ENCODE measurements around the gene LIMK2.

The LIMK2 gene

DNA sequence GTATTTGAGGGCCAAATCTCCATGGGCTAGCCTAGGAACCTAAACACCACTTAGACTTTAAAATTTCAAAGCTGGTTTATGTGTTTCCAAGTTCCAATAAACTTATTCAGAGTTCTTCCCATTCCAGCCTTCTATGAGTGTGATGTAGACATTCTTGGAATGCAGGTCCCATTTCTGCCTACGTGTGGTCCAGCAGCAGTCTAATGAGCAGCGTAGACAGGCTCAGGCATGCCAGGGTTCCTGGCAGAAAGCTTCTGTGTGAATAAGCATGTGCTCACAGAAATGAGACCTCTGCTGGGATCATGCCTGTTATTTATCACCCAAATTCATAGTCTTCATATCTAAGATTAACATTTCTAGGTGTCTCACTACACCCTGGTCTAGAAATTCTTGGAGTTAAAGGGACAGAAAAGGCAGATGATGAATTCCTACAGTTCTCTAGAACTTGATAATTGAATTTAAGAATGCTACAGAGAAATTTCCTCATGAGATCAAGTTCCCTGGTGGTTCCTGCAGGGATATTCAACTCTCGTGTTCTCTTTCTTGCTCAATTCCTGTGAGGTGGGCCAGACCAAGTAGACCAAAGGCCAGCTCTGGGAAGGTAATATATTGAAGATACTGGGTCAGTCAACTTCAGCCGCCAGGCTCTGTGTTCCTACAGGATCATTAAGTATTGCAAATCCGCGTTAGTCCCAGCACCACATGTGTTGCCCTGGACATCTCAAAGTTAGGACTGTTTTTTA lies 34.5 kb upstream of the LIMK2 start:
- H3K4me3 ChIP-seq (ENCODE audit: severe bottlenecking) = no peak overlapping the region
- DNase-seq (ENCODE audit: low spot score) (peak; percentile 93), ATAC-seq (ENCODE audit: low read depth) (peak; percentile 77)
- H3K36me3 ChIP-seq (ENCODE audit: low read depth) = peaks cover 24% of the 10 kb centered on the region
- H3K27me3 ChIP-seq (ENCODE audit: insufficient read depth, poor library complexity, severe bottlenecking) = no peaks in the 10 kb centered on the region
- H3K27ac ChIP-seq (ENCODE audit: poor library complexity, severe bottlenecking) = peak overlapping the region; percentile 97
- no peaks in the 10 kb centered on the region for H3K9me3 ChIP-seq (ENCODE audit: severe bottlenecking)
- TF ChIP-seq, protein P1, sequence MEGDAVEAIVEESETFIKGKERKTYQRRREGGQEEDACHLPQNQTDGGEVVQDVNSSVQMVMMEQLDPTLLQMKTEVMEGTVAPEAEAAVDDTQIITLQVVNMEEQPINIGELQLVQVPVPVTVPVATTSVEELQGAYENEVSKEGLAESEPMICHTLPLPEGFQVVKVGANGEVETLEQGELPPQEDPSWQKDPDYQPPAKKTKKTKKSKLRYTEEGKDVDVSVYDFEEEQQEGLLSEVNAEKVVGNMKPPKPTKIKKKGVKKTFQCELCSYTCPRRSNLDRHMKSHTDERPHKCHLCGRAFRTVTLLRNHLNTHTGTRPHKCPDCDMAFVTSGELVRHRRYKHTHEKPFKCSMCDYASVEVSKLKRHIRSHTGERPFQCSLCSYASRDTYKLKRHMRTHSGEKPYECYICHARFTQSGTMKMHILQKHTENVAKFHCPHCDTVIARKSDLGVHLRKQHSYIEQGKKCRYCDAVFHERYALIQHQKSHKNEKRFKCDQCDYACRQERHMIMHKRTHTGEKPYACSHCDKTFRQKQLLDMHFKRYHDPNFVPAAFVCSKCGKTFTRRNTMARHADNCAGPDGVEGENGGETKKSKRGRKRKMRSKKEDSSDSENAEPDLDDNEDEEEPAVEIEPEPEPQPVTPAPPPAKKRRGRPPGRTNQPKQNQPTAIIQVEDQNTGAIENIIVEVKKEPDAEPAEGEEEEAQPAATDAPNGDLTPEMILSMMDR (IDR thresholded peaks at IDR 0.05; ENCODE audit: poor library complexity, severe bottlenecking) = no peak
- peaks cover 55% of the 10 kb centered on the region for H3K4me1 ChIP-seq (ENCODE audit: insufficient read depth, poor library complexity, severe bottlenecking)

DNA sequence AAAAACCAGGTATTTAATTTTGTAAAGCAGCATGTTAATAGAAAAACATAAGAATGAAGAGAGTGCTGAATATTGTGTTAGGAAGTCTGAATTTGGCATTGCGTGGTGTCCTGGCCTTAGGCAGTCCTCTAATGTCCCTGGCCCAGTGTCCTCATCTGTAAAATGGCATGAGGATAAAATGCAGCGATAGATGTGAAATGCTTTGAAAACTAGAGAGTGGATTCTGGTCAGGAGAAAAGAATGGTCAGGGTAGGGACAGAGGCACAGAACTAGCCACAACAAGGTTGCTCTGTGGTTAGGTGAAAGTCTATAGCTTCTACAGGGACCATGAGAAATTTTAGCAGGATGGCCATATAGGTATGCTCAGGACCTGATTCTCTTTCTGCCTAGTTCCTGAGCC lies 33.2 kb upstream of the LIMK2 start:
- TF ChIP-seq, protein P1 (IDR thresholded peaks at IDR 0.05; ENCODE audit: poor library complexity, severe bottlenecking) = no peak
- Histone ChIP-seq H3K4me3 (ENCODE audit: severe bottlenecking) (no peak overlapping the region), H3K4me1 (ENCODE audit: insufficient read depth, poor library complexity, severe bottlenecking) (peaks cover 43% of the 10 kb centered on the region), H3K27ac (ENCODE audit: poor library complexity, severe bottlenecking) (peak overlapping the region; percentile 97), H3K9me3 (ENCODE audit: severe bottlenecking) (no peaks in the 10 kb centered on the region), H3K27me3 (ENCODE audit: insufficient read depth, poor library complexity, severe bottlenecking) (no peaks in the 10 kb centered on the region), H3K36me3 (ENCODE audit: low read depth) (peaks cover 29% of the 10 kb centered on the region)
- DNase-seq (ENCODE audit: low spot score) (no peak), ATAC-seq (ENCODE audit: low read depth) (no peak)

DNA sequence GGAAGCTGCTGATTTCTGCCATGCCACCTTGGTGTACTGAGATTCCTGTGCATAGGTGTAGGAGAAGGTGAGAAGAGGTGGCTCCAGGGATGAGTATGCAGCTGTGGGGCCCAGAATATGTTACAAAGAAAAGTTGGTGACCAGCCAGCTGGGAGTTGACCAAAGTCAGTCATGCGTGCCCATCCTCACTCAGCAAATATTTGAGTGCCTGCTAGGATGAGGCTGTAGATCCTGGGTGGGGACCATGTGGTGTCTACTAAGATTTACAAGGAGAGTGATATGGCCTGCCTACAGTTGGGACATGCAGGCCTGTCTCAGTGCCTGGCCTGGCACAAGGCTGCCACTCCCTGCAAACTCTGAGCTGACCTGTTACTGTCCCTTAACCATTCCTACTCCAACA lies 32.8 kb upstream of the LIMK2 start:
- DNase-seq (ENCODE audit: low spot score) (peak; percentile 83), ATAC-seq (ENCODE audit: low read depth) (peak; percentile 82)
- Histone ChIP-seq H3K27ac (ENCODE audit: poor library complexity, severe bottlenecking) (peak overlapping the region; percentile 97), H3K36me3 (ENCODE audit: low read depth) (peaks cover 29% of the 10 kb centered on the region), H3K4me3 (ENCODE audit: severe bottlenecking) (no peak overlapping the region), H3K4me1 (ENCODE audit: insufficient read depth, poor library complexity, severe bottlenecking) (peaks cover 38% of the 10 kb centered on the region), H3K27me3 (ENCODE audit: insufficient read depth, poor library complexity, severe bottlenecking) (no peaks in the 10 kb centered on the region), H3K9me3 (ENCODE audit: severe bottlenecking) (no peaks in the 10 kb centered on the region)
- TF ChIP-seq, protein P1 (IDR thresholded peaks at IDR 0.05; ENCODE audit: poor library complexity, severe bottlenecking) = no peak

DNA sequence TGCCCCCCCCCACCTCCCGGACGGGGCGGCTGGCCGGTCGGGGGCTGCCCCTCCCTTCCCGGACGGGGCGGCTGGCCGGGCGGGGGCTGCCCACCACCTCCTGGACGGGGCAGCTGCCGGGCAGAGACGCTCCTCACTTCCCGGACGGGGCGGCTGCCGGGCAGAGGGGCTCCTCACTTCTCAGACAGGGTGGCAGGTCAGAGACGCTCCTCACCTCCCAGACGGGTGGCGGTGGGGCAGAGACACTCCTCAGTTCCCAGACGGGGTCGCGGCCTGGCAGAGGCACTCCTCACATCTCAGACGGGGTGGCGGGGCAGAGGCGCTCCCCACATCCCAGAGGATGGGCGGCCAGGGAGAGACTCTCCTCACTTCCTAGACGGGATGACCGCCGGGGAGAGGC lies 28.1 kb upstream of the LIMK2 start:
- TF ChIP-seq, protein P1 (IDR thresholded peaks at IDR 0.05; ENCODE audit: poor library complexity, severe bottlenecking) = no peak
- Histone ChIP-seq H3K27ac (ENCODE audit: poor library complexity, severe bottlenecking) (no peak overlapping the region), H3K9me3 (ENCODE audit: severe bottlenecking) (no peaks in the 10 kb centered on the region), H3K4me3 (ENCODE audit: severe bottlenecking) (no peak overlapping the region), H3K36me3 (ENCODE audit: low read depth) (peaks cover 20% of the 10 kb centered on the region), H3K27me3 (ENCODE audit: insufficient read depth, poor library complexity, severe bottlenecking) (no peaks in the 10 kb centered on the region), H3K4me1 (ENCODE audit: insufficient read depth, poor library complexity, severe bottlenecking) (peaks cover 12% of the 10 kb centered on the region)
- no peak for DNase-seq (ENCODE audit: low spot score)
- no peak for ATAC-seq (ENCODE audit: low read depth)

DNA sequence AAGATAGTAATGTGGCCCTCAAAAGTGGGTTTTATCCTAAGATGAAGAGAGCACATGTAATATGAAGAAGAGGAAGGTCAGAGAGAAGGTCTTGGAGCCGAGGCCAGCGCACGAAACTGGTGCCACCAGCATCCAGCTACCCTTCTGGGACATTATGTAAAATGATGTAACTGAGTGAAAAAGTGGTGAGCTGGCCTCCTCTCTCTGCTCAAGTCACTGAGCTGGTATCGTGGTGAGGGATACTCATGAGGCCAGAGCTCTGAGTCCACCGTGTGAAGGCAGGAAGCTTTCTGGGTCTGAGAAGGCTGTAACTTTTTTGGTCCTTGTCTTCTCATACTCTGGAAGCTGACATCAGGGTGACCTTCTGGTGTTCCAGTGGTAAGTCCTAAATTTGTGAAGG lies 27.0 kb upstream of the LIMK2 start:
- peaks cover 2% of the 10 kb centered on the region for H3K4me1 ChIP-seq (ENCODE audit: insufficient read depth, poor library complexity, severe bottlenecking)
- no peaks in the 10 kb centered on the region for H3K27me3 ChIP-seq (ENCODE audit: insufficient read depth, poor library complexity, severe bottlenecking)
- ATAC-seq (ENCODE audit: low read depth) (no peak), DNase-seq (ENCODE audit: low spot score) (no peak)
- no peak overlapping the region for H3K27ac ChIP-seq (ENCODE audit: poor library complexity, severe bottlenecking)
- TF ChIP-seq, protein P1 (IDR thresholded peaks at IDR 0.05; ENCODE audit: poor library complexity, severe bottlenecking) = no peak
- H3K9me3 ChIP-seq (ENCODE audit: severe bottlenecking) = no peaks in the 10 kb centered on the region
- H3K36me3 ChIP-seq (ENCODE audit: low read depth) = peaks cover 17% of the 10 kb centered on the region
- H3K4me3 ChIP-seq (ENCODE audit: severe bottlenecking) = no peak overlapping the region
